ENCODE measurements around the gene MOGAT2. TPM values are rescaled to one million over a fixed set of nuclear protein-coding genes. Genes with fewer than 3 reads are reported as not detected.
"Not testable (repeated sequence)": the region's sequence is repeated elsewhere in the genome, so short reads cannot be mapped to it uniquely, and the experiment has no call there.

MOGAT2 gene
- total RNA-seq, 1 donor from 2014 or later = 0.52 TPM

GRCh38 chr11:75754933-75755332, 37.3 kb downstream of the MOGAT2 start:
- H3K27me3 ChIP-seq (ENCODE audit: control insufficient read depth in 3 of 3, insufficient read depth in 3 of 3, low read length in 3 of 3); H3K27ac ChIP-seq (ENCODE audit: low read depth, low read length); H3K4me1 ChIP-seq (ENCODE audit: control insufficient read depth in 3 of 3, insufficient read depth in 3 of 3, low read length in 3 of 3); H3K9me3 ChIP-seq (ENCODE audit: control insufficient read depth in 3 of 3, low read length in 3 of 3); H3K36me3 ChIP-seq (ENCODE audit: control insufficient read depth in 3 of 3, insufficient read depth in 3 of 3, low read length in 3 of 3); H3K9ac ChIP-seq (ENCODE audit: low read depth in 1 of 3, low read length in 3 of 3); H3K4me3 ChIP-seq (ENCODE audit: low read length in 3 of 3): not testable (repeated sequence)

GRCh38 chr11:75757651-75758050, 40.0 kb downstream of the MOGAT2 start:
- Histone ChIP-seq H3K4me3 (ENCODE audit: low read length in 3 of 3) (no peak overlapping the region), H3K27ac (ENCODE audit: low read depth, low read length) (no peak overlapping the region), H3K9ac (ENCODE audit: low read depth in 1 of 3, low read length in 3 of 3) (no peak overlapping the region), H3K4me1 (ENCODE audit: control insufficient read depth in 3 of 3, insufficient read depth in 3 of 3, low read length in 3 of 3) (no peaks in the 10 kb centered on the region), H3K9me3 (ENCODE audit: control insufficient read depth in 3 of 3, low read length in 3 of 3) (no peaks in the 10 kb centered on the region), H3K36me3 (ENCODE audit: control insufficient read depth in 3 of 3, insufficient read depth in 3 of 3, low read length in 3 of 3) (no peaks in the 10 kb centered on the region), H3K27me3 (ENCODE audit: control insufficient read depth in 3 of 3, insufficient read depth in 3 of 3, low read length in 3 of 3) (no peaks in the 10 kb centered on the region)

- Histone ChIP-seq H3K4me1 (ENCODE audit: control insufficient read depth in 3 of 3, insufficient read depth in 3 of 3, low read length in 3 of 3) (no peaks in the 10 kb centered on the region), H3K9ac (ENCODE audit: low read depth in 1 of 3, low read length in 3 of 3) (no peak overlapping the region), H3K9me3 (ENCODE audit: control insufficient read depth in 3 of 3, low read length in 3 of 3) (no peaks in the 10 kb centered on the region), H3K36me3 (ENCODE audit: control insufficient read depth in 3 of 3, insufficient read depth in 3 of 3, low read length in 3 of 3) (no peaks in the 10 kb centered on the region), H3K4me3 (ENCODE audit: low read length in 3 of 3) (no peak overlapping the region), H3K27ac (ENCODE audit: low read depth, low read length) (no peak overlapping the region), H3K27me3 (ENCODE audit: control insufficient read depth in 3 of 3, insufficient read depth in 3 of 3, low read length in 3 of 3) (peaks cover 0 to 3% (median under 1%) of the 10 kb centered on the region in 3 donors)
Observed at GRCh38 chr11:75759832-75760231, 42.2 kb downstream of the MOGAT2 start.

GRCh38 chr11:75760243-75760642, 42.6 kb downstream of the MOGAT2 start:
- Histone ChIP-seq H3K27me3 (ENCODE audit: control insufficient read depth in 3 of 3, insufficient read depth in 3 of 3, low read length in 3 of 3) (peaks cover 0 to 4% (median 3%) of the 10 kb centered on the region in 3 donors), H3K9ac (ENCODE audit: low read depth in 1 of 3, low read length in 3 of 3) (no peak overlapping the region), H3K36me3 (ENCODE audit: control insufficient read depth in 3 of 3, insufficient read depth in 3 of 3, low read length in 3 of 3) (no peaks in the 10 kb centered on the region), H3K4me1 (ENCODE audit: control insufficient read depth in 3 of 3, insufficient read depth in 3 of 3, low read length in 3 of 3) (no peaks in the 10 kb centered on the region), H3K4me3 (ENCODE audit: low read length in 3 of 3) (no peak overlapping the region), H3K9me3 (ENCODE audit: control insufficient read depth in 3 of 3, low read length in 3 of 3) (no peaks in the 10 kb centered on the region), H3K27ac (ENCODE audit: low read depth, low read length) (no peak overlapping the region)

GRCh38 chr11:75760710-75761493, 43.3 kb downstream of the MOGAT2 start:
- Histone ChIP-seq H3K9ac (ENCODE audit: low read depth in 1 of 3, low read length in 3 of 3) (no peak overlapping the region), H3K27me3 (ENCODE audit: control insufficient read depth in 3 of 3, insufficient read depth in 3 of 3, low read length in 3 of 3) (peaks cover 0 to 4% (median 3%) of the 10 kb centered on the region in 3 donors), H3K36me3 (ENCODE audit: control insufficient read depth in 3 of 3, insufficient read depth in 3 of 3, low read length in 3 of 3) (no peaks in the 10 kb centered on the region), H3K27ac (ENCODE audit: low read depth, low read length) (no peak overlapping the region), H3K9me3 (ENCODE audit: control insufficient read depth in 3 of 3, low read length in 3 of 3) (no peaks in the 10 kb centered on the region), H3K4me3 (ENCODE audit: low read length in 3 of 3) (no peak overlapping the region), H3K4me1 (ENCODE audit: control insufficient read depth in 3 of 3, insufficient read depth in 3 of 3, low read length in 3 of 3) (no peaks in the 10 kb centered on the region)

- H3K27ac ChIP-seq (ENCODE audit: low read depth, low read length) = no peak overlapping the region
- H3K9ac ChIP-seq (ENCODE audit: low read depth in 1 of 3, low read length in 3 of 3) = no peak overlapping the region
- no peak overlapping the region for H3K4me3 ChIP-seq (ENCODE audit: low read length in 3 of 3)
- H3K4me1 ChIP-seq (ENCODE audit: control insufficient read depth in 3 of 3, insufficient read depth in 3 of 3, low read length in 3 of 3) = no peaks in the 10 kb centered on the region
- H3K9me3 ChIP-seq (ENCODE audit: control insufficient read depth in 3 of 3, low read length in 3 of 3) = no peaks in the 10 kb centered on the region
- H3K27me3 ChIP-seq (ENCODE audit: control insufficient read depth in 3 of 3, insufficient read depth in 3 of 3, low read length in 3 of 3) = peaks cover 0 to 11% (median 5%) of the 10 kb centered on the region in 3 donors
- H3K36me3 ChIP-seq (ENCODE audit: control insufficient read depth in 3 of 3, insufficient read depth in 3 of 3, low read length in 3 of 3) = no peaks in the 10 kb centered on the region
Observed at GRCh38 chr11:75762158-75762557, 44.5 kb downstream of the MOGAT2 start.

- Histone ChIP-seq H3K9ac (ENCODE audit: low read depth in 1 of 3, low read length in 3 of 3) (no peak overlapping the region), H3K4me1 (ENCODE audit: control insufficient read depth in 3 of 3, insufficient read depth in 3 of 3, low read length in 3 of 3) (peaks cover under 1 to 2% (median 2%) of the 10 kb centered on the region in 3 donors), H3K4me3 (ENCODE audit: low read length in 3 of 3) (no peak overlapping the region), H3K9me3 (ENCODE audit: control insufficient read depth in 3 of 3, low read length in 3 of 3) (no peaks in the 10 kb centered on the region), H3K27ac (ENCODE audit: low read depth, low read length) (no peak overlapping the region), H3K36me3 (ENCODE audit: control insufficient read depth in 3 of 3, insufficient read depth in 3 of 3, low read length in 3 of 3) (no peaks in the 10 kb centered on the region), H3K27me3 (ENCODE audit: control insufficient read depth in 3 of 3, insufficient read depth in 3 of 3, low read length in 3 of 3) (peaks cover 0 to 15% (median 12%) of the 10 kb centered on the region in 3 donors)
Observed at GRCh38 chr11:75762885-75763284, 45.2 kb downstream of the MOGAT2 start.

GRCh38 chr11:75763846-75764245, 46.2 kb downstream of the MOGAT2 start:
- Histone ChIP-seq H3K36me3 (ENCODE audit: control insufficient read depth in 3 of 3, insufficient read depth in 3 of 3, low read length in 3 of 3) (no peaks in the 10 kb centered on the region), H3K9ac (ENCODE audit: low read depth in 1 of 3, low read length in 3 of 3) (no peak overlapping the region), H3K27ac (ENCODE audit: low read depth, low read length) (no peak overlapping the region), H3K9me3 (ENCODE audit: control insufficient read depth in 3 of 3, low read length in 3 of 3) (no peaks in the 10 kb centered on the region), H3K4me1 (ENCODE audit: control insufficient read depth in 3 of 3, insufficient read depth in 3 of 3, low read length in 3 of 3) (peaks cover 7 to 12% (median 10%) of the 10 kb centered on the region in 3 donors), H3K27me3 (ENCODE audit: control insufficient read depth in 3 of 3, insufficient read depth in 3 of 3, low read length in 3 of 3) (peaks cover 2 to 20% (median 16%) of the 10 kb centered on the region in 3 donors), H3K4me3 (ENCODE audit: low read length in 3 of 3) (no peak overlapping the region)

GRCh38 chr11:75765116-75765515, 47.5 kb downstream of the MOGAT2 start:
- Histone ChIP-seq H3K4me1 (ENCODE audit: control insufficient read depth in 3 of 3, insufficient read depth in 3 of 3, low read length in 3 of 3) (peaks cover 8 to 14% (median 13%) of the 10 kb centered on the region in 3 donors), H3K9me3 (ENCODE audit: control insufficient read depth in 3 of 3, low read length in 3 of 3) (no peaks in the 10 kb centered on the region), H3K27ac (ENCODE audit: low read depth, low read length) (no peak overlapping the region)

GRCh38 chr11:75766443-75767227, 49.0 kb downstream of the MOGAT2 start:
- no peaks in the 10 kb centered on the region for H3K36me3 ChIP-seq (ENCODE audit: control insufficient read depth in 3 of 3, insufficient read depth in 3 of 3, low read length in 3 of 3)
- H3K9me3 ChIP-seq (ENCODE audit: control insufficient read depth in 3 of 3, low read length in 3 of 3) = no peaks in the 10 kb centered on the region
- H3K9ac ChIP-seq (ENCODE audit: low read depth in 1 of 3, low read length in 3 of 3) = no peak overlapping the region
- H3K4me3 ChIP-seq (ENCODE audit: low read length in 3 of 3) = no peak overlapping the region
- no peak overlapping the region for H3K27ac ChIP-seq (ENCODE audit: low read depth, low read length)
- H3K4me1 ChIP-seq (ENCODE audit: control insufficient read depth in 3 of 3, insufficient read depth in 3 of 3, low read length in 3 of 3) = peaks cover 8 to 14% (median 13%) of the 10 kb centered on the region in 3 donors
- H3K27me3 ChIP-seq (ENCODE audit: control insufficient read depth in 3 of 3, insufficient read depth in 3 of 3, low read length in 3 of 3) = peaks cover 5 to 22% (median 21%) of the 10 kb centered on the region in 3 donors

More at GRCh38 chr11:75765116-75765515, 47.5 kb downstream of the MOGAT2 start:
- H3K36me3 ChIP-seq (ENCODE audit: control insufficient read depth in 3 of 3, insufficient read depth in 3 of 3, low read length in 3 of 3) = no peaks in the 10 kb centered on the region
- H3K4me3 ChIP-seq (ENCODE audit: low read length in 3 of 3) = no peak overlapping the region
- peaks cover 5 to 22% (median 21%) of the 10 kb centered on the region in 3 donors for H3K27me3 ChIP-seq (ENCODE audit: control insufficient read depth in 3 of 3, insufficient read depth in 3 of 3, low read length in 3 of 3)
- H3K9ac ChIP-seq (ENCODE audit: low read depth in 1 of 3, low read length in 3 of 3) = no peak overlapping the region
